Measurements from ENCODE around the gene DOK5.
A peak's percentile ranks its signal among the peaks of the same experiment; 100 is the strongest.

The DOK5 gene

GRCh38 chr20:54515793-54516628, 40.6 kb downstream of the DOK5 start:
- no peak for DNase-seq

GRCh38 chr20:54517241-54517975, 42.0 kb downstream of the DOK5 start:
- DNase-seq, result no peak

GRCh38 chr20:54524849-54525248, 49.5 kb downstream of the DOK5 start:
- no peak for DNase-seq

GRCh38 chr20:54525916-54526590, 50.7 kb downstream of the DOK5 start:
- no peak for DNase-seq

GRCh38 chr20:54526801-54527200, 51.4 kb downstream of the DOK5 start:
- DNase-seq, result no peak

- no peak for DNase-seq
These were observed 57.2 kb downstream of the DOK5 start for GRCh38 chr20:54532573-54532972.

GRCh38 chr20:54534101-54534500, 58.7 kb downstream of the DOK5 start:
- DNase-seq, result no peak

- no peak for DNase-seq
These were observed 59.6 kb downstream of the DOK5 start for GRCh38 chr20:54535033-54535432.

- no peak for DNase-seq
These were observed 60.4 kb downstream of the DOK5 start for GRCh38 chr20:54535746-54536145.

GRCh38 chr20:54539521-54540046, 64.2 kb downstream of the DOK5 start:
- no peak for DNase-seq

- DNase-seq, result no peak
These were observed 68.0 kb downstream of the DOK5 start for GRCh38 chr20:54543369-54543768.

- DNase-seq, result no peak
These were observed 70.4 kb downstream of the DOK5 start for GRCh38 chr20:54545676-54546358.

GRCh38 chr20:54548849-54549248, 73.5 kb downstream of the DOK5 start:
- DNase-seq, result no peak

- DNase-seq, result peak in 1 of 3 experiments; percentile 6
These were observed 74.4 kb downstream of the DOK5 start for GRCh38 chr20:54549658-54550326.

- DNase-seq, result no peak
These were observed 75.5 kb downstream of the DOK5 start for GRCh38 chr20:54550776-54551396.

- no peak for DNase-seq
These were observed 78.6 kb downstream of the DOK5 start for GRCh38 chr20:54554006-54554405.

GRCh38 chr20:54555150-54555549, 79.8 kb downstream of the DOK5 start:
- DNase-seq, result no peak

- DNase-seq, result no peak
These were observed 81.0 kb downstream of the DOK5 start for GRCh38 chr20:54556406-54556805.

- no peak for DNase-seq
These were observed 82.6 kb downstream of the DOK5 start for GRCh38 chr20:54557806-54558590.

GRCh38 chr20:54559890-54560289, 84.5 kb downstream of the DOK5 start:
- no peak for DNase-seq

GRCh38 chr20:54560357-54560756, 85.0 kb downstream of the DOK5 start:
- DNase-seq, result no peak

Data from NCI-H1417 (cell line).